Spleen (tissue), 11 donors: ENCODE data around the gene GLIS1. TPM values are rescaled to one million over a fixed set of nuclear protein-coding genes. Genes with fewer than 3 reads are reported as not detected.
"Not testable (repeated sequence)": the region's sequence is repeated elsewhere in the genome, so short reads cannot be mapped to it uniquely, and the experiment has no call there.

Experiments used
- DNase-seq: peaks from one replicate; pipeline ENCODE4 v3.0.0-alpha.2; 2020
- H3K27ac ChIP-seq, 8 donors: fragments of 200-600 bp; sonication (generic) in 7 of 8; 1 replicate in 4 of 8; 2 replicates in 4 of 8; pipeline versions ENCODE4 v1.5.0 to v1.8.0; 2016 to 2021; ENCODE audit warnings: inconsistent platforms in 4 of 8, mild to moderate bottlenecking in 4 of 8, moderate library complexity in 1 of 8
- H3K27me3 ChIP-seq, 7 donors: fragments of 200-600 bp; sonication (generic) in 6 of 7; replicated peaks in 1 of 7; 1 replicate in 4 of 7; 2 replicates in 3 of 7; pipeline versions ENCODE4 v1.5.0 to v1.8.0; 2016 to 2021; ENCODE audit warnings: inconsistent platforms in 3 of 7, mild to moderate bottlenecking in 1 of 7
- H3K36me3 ChIP-seq, 6 donors: fragments of 200-600 bp; sonication (generic) in 5 of 6; 1 replicate in 4 of 6; 2 replicates in 2 of 6; pipeline versions ENCODE4 v1.5.0 to v1.8.0; 2016 to 2021; ENCODE audit warnings: inconsistent platforms in 2 of 6
- H3K4me1 ChIP-seq, 6 donors: fragments of 200-600 bp; sonication (generic) in 5 of 6; 1 replicate in 3 of 6; 2 replicates in 3 of 6; pipeline versions ENCODE4 v1.5.0 to v1.8.0; 2016 to 2021; ENCODE audit warnings: inconsistent platforms in 3 of 6
- H3K4me3 ChIP-seq, 8 donors: fragments of 200-600 bp; sonication (generic) in 7 of 8; 1 replicate in 4 of 8; 2 replicates in 4 of 8; pipeline versions ENCODE4 v1.5.0 to v1.8.0; 2016 to 2021; ENCODE audit warnings: inconsistent platforms in 4 of 8, mild to moderate bottlenecking in 4 of 8, moderate library complexity in 2 of 8
- H3K9me3 ChIP-seq, 8 donors: fragments of 200-600 bp; sonication (generic) in 7 of 8; 1 replicate in 4 of 8; 2 replicates in 4 of 8; pipeline versions ENCODE4 v1.5.0 to v1.8.0; 2016 to 2021; ENCODE audit warnings: inconsistent platforms in 4 of 8
- POLR2A ChIP-seq, 3 donors: fragments of 450-650 bp; IDR thresholded peaks; one replicate each; pipeline ENCODE4 v1.5.1; 2017; ENCODE audit warnings: antibody characterized with exemption in 3 of 3, mild to moderate bottlenecking in 1 of 3
- POLR2AphosphoS5 ChIP-seq, 3 donors: sonication (generic); formaldehyde crosslinking; IDR thresholded peaks; one replicate each; pipeline ENCODE4 v1.5.1; 2017; ENCODE audit warnings: antibody characterized with exemption in 3 of 3
- WGBS, 5 donors: extraction: QIAGEN DNeasy Blood & Tissue Kit in 3 of 5; methylation state at CpG; one replicate each; pipeline versions ENCODE4 v1.1.5 to v1.1.7; 2013 to 2018; 5-methylcytosine and 5-hydroxymethylcytosine counted together
- intact Hi-C: fragments of 100-400 bp; cut with DNase I; formaldehyde crosslinking; loops from one replicate; pipeline ENCODE4 v1.15.0; 2023; ENCODE audit warnings: low total_unique reads
- polyA plus RNA-seq, 3 donors: library from polyadenylated mRNA; stranded (reverse); fragments of 200-250 nt; gene quantifications; one replicate each; pipeline ENCODE4 v1.2.1, GENCODE V29; 2013
- total RNA-seq, 7 donors: library from RNA; depleted of rRNA in 3 of 7; stranded (reverse); fragments of >200 nt in 3 of 7; fragmentation: NEBNext Ultra II Directional in 4 of 7; extraction: Animal tissue kit (Norgen Biotek cat#: 25700) in 4 of 7; gene quantifications; one replicate each; pipeline versions ENCODE4 v1.1.0 to v1.2.1, GENCODE V29; 2016 to 2021
- TF ChIP-seq, protein P1 (sequence below), 11 experiments: fragments of 200-600 bp in 7 of 11; fragments of 450-650 bp in 4 of 11; sonication (generic) in 4 of 11; IDR thresholded peaks in 8 of 11; conservative IDR thresholded peaks in 3 of 11; 1 replicate in 7 of 11; 2 replicates in 4 of 11; pipeline versions ENCODE4 v1.4.0 to v1.8.0; 2016 to 2021; ENCODE audit warnings: antibody characterized with exemption in 11 of 11, inconsistent platforms in 4 of 11, mild to moderate bottlenecking in 1 of 11
- donor health status: healthy with polysubstance abuse.
- donor health status: DM: no; HTN: no; CAD: no; lungs with moderate emphysema.
- donor health status: DM: no; HTN: no; CAD: no.
- donor health status: Bipolar disorder and iron deficiency.
- donor health status: healthy.
- donor health status: DM: no; HTN: no; CAD: no.
- donor health status: DM: yes; HTN: yes; CAD: no.

GLIS1 gene
- total and polyA plus RNA-seq, 10 donors, result 0.04 to 0.39 (median 0.26) TPM; not detected in 5

GRCh38 chr1:53557369-53557768 is 181.6 kb downstream of the GLIS1 start:
- Histone ChIP-seq H3K4me1 (no peaks in the 10 kb centered on the region), H3K4me3 (no peak overlapping the region), H3K36me3 (no peaks in the 10 kb centered on the region), H3K27ac (no peak overlapping the region), H3K9me3 (no peaks in the 10 kb centered on the region), H3K27me3 (peaks cover 0 to 24% (median 0%) of the 10 kb centered on the region in 7 donors)
- WGBS, 5 donors, result 83 to 95% (median 86%) methylated on average over 4 of the region's 4 CpGs
- intact Hi-C loops, result no loop called here
- peak; percentile 28 for DNase-seq
- TF ChIP-seq POLR2A (IDR thresholded peaks at IDR 0.05) (no peak), POLR2AphosphoS5 (IDR thresholded peaks at IDR 0.05) (no peak)
- TF ChIP-seq, protein P1, sequence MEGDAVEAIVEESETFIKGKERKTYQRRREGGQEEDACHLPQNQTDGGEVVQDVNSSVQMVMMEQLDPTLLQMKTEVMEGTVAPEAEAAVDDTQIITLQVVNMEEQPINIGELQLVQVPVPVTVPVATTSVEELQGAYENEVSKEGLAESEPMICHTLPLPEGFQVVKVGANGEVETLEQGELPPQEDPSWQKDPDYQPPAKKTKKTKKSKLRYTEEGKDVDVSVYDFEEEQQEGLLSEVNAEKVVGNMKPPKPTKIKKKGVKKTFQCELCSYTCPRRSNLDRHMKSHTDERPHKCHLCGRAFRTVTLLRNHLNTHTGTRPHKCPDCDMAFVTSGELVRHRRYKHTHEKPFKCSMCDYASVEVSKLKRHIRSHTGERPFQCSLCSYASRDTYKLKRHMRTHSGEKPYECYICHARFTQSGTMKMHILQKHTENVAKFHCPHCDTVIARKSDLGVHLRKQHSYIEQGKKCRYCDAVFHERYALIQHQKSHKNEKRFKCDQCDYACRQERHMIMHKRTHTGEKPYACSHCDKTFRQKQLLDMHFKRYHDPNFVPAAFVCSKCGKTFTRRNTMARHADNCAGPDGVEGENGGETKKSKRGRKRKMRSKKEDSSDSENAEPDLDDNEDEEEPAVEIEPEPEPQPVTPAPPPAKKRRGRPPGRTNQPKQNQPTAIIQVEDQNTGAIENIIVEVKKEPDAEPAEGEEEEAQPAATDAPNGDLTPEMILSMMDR (IDR thresholded peaks at IDR 0.05 in 8 of 11, conservative IDR thresholded peaks at IDR 0.05 in 3 of 11), result no peak

GRCh38 chr1:53556657-53557227 is 182.2 kb downstream of the GLIS1 start:
- Histone ChIP-seq H3K9me3 (no peaks in the 10 kb centered on the region), H3K36me3 (no peaks in the 10 kb centered on the region), H3K4me3 (no peak overlapping the region), H3K27ac (no peak overlapping the region), H3K27me3 (peaks cover 0 to 17% (median 0%) of the 10 kb centered on the region in 7 donors), H3K4me1 (no peaks in the 10 kb centered on the region)
- intact Hi-C loops, result no loop called here
- peak; percentile 16 for DNase-seq
- 87 to 98% (median 97%) methylated on average over 3 of the region's 3 CpGs for WGBS, 5 donors
- TF ChIP-seq, protein P1 (IDR thresholded peaks at IDR 0.05 in 8 of 11, conservative IDR thresholded peaks at IDR 0.05 in 3 of 11), result no peak
- no peak for TF ChIP-seq POLR2A (IDR thresholded peaks at IDR 0.05)
- TF ChIP-seq POLR2AphosphoS5 (IDR thresholded peaks at IDR 0.05), result no peak

GRCh38 chr1:53555620-53556326 is 183.2 kb downstream of the GLIS1 start:
- H3K4me1 ChIP-seq, H3K4me3 ChIP-seq, H3K27ac ChIP-seq, H3K9me3 ChIP-seq, intact Hi-C loops, H3K27me3 ChIP-seq, H3K36me3 ChIP-seq: not testable (repeated sequence)
- DNase-seq, result peak; percentile 11
- 86 to 97% (median 95%) methylated on average over 2 of the region's 2 CpGs for WGBS, 5 donors

DNA sequence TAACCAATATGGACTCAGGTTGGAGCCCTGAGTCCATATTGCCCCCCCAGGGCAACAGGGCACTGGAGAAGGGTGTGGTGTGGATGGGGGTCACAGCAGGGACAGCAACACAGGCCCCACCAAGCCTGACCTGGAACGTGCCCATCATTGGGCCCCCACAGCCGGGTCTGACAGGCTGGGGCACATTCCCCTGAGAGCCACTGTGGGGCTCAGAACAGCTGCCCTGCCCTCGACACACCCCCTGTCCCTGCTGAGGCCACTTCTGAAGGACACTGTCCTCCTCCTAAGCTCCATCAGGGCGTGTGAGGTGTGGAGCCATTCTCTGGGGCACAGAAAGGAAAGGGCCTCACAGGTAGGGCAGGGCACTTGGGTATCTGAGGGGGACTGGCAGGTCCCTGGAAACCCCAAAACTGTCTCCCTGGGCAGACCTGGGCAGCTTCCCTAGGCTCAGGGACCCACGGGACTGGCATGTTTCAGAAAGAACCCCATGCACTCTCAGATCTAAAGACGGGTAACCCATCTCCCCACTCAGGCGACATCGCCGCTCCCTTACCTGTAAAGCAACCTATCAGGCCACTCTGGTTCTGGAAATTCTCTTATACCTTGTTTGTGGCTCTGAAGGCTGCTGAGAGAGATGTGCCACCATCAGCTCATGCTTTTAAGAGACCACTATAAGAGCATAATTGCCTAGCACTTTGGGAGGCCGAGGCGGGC is 184.2 kb downstream of the GLIS1 start:
- Histone ChIP-seq H3K4me1 (no peaks in the 10 kb centered on the region), H3K36me3 (no peaks in the 10 kb centered on the region), H3K4me3 (no peak overlapping the region), H3K27ac (no peak overlapping the region), H3K27me3 (no peaks in the 10 kb centered on the region), H3K9me3 (no peaks in the 10 kb centered on the region)
- WGBS, 5 donors, result 84 to 95% (median 89%) methylated on average over 9 to 11 of the region's 11 CpGs
- peak; percentile 56 for DNase-seq
- TF ChIP-seq POLR2A (IDR thresholded peaks at IDR 0.05), result no peak
- TF ChIP-seq POLR2AphosphoS5 (IDR thresholded peaks at IDR 0.05), result no peak
- TF ChIP-seq, protein P1 (IDR thresholded peaks at IDR 0.05 in 8 of 11, conservative IDR thresholded peaks at IDR 0.05 in 3 of 11), result no peak
- intact Hi-C loops, result no loop called here
